CD14-positive monocyte (primary cell): Measurements from ENCODE around the gene EMC6. TPM values are rescaled to one million over a fixed set of nuclear protein-coding genes. Genes with fewer than 3 reads are reported as not detected.

Experiments used
- DNase-seq, 3 donors: peaks; one replicate each; pipeline ENCODE4 v3.0.0-alpha.2; 2011 to 2022
- H2AFZ ChIP-seq: 2 replicates; pipeline ENCODE4 v1.6.0; 2012; ENCODE audit warnings: mild to moderate bottlenecking, low read depth, low read length, inconsistent platforms; ENCODE audit not compliant: insufficient read depth, poor library complexity, severe bottlenecking
- H3K27ac ChIP-seq, 2 donors: 1 replicate in 1 of 2; 2 replicates in 1 of 2; pipeline ENCODE4 v1.5.1; 2012 to 2013; ENCODE audit warnings: low read length in 2 of 2, control low read depth in 1 of 2, inconsistent platforms in 1 of 2, low read depth in 1 of 2, mild to moderate bottlenecking in 1 of 2
- H3K27me3 ChIP-seq, 2 donors: one replicate each; pipeline versions ENCODE4 v1.6.0 to v1.6.1; 2011 to 2013; ENCODE audit warnings: low read length in 2 of 2; ENCODE audit not compliant: control insufficient read depth in 2 of 2, insufficient read depth in 2 of 2
- H3K36me3 ChIP-seq, 2 donors: replicated peaks in 1 of 2; 1 replicate in 1 of 2; 2 replicates in 1 of 2; pipeline versions ENCODE4 v1.5.1 to v1.6.1; 2012 to 2013; ENCODE audit warnings: low read length in 2 of 2, control low read depth in 1 of 2, inconsistent platforms in 1 of 2, mild to moderate bottlenecking in 1 of 2; ENCODE audit not compliant: insufficient read depth in 2 of 2, control insufficient read depth in 1 of 2
- H3K4me1 ChIP-seq, 2 donors: 1 replicate in 1 of 2; 2 replicates in 1 of 2; pipeline versions ENCODE4 v1.5.1 to v1.6.1; 2012 to 2013; ENCODE audit warnings: low read length in 2 of 2, control low read depth in 1 of 2, inconsistent platforms in 1 of 2, mild to moderate bottlenecking in 1 of 2, moderate library complexity in 1 of 2; ENCODE audit not compliant: insufficient read depth in 2 of 2, control insufficient read depth in 1 of 2
- H3K4me2 ChIP-seq: replicated peaks from 2 replicates; pipeline ENCODE3; 2012; ENCODE audit warnings: low read length, moderate library complexity, mild to moderate bottlenecking; ENCODE audit not compliant: poor library complexity, severe bottlenecking; ENCODE audit errors: extremely low read depth
- H3K4me3 ChIP-seq, 3 experiments: fragments of 200-600 bp in 1 of 3; sonication (generic) in 1 of 3; replicated peaks in 1 of 3; 1 replicate in 2 of 3; 2 replicates in 1 of 3; pipeline ENCODE4 v1.5.1; 2011 to 2013; ENCODE audit warnings: low read length in 3 of 3, mild to moderate bottlenecking in 3 of 3, control low read depth in 2 of 3, low read depth in 2 of 3, inconsistent platforms in 1 of 3, moderate library complexity in 1 of 3
- H3K79me2 ChIP-seq: 2 replicates; pipeline ENCODE4 v1.6.0; 2012; ENCODE audit warnings: mild to moderate bottlenecking, control low read depth, inconsistent platforms, low read length, moderate library complexity; ENCODE audit not compliant: insufficient read depth
- H3K9ac ChIP-seq: 2 replicates; pipeline ENCODE4 v1.6.0; 2017; ENCODE audit warnings: low read length, mild to moderate bottlenecking; ENCODE audit not compliant: insufficient read depth, poor library complexity, severe bottlenecking
- H3K9me3 ChIP-seq, 2 donors: replicated peaks in 1 of 2; 1 replicate in 1 of 2; 2 replicates in 1 of 2; pipeline versions ENCODE4 v1.5.1 to v1.6.1; 2012 to 2013; ENCODE audit warnings: low read length in 2 of 2, control low read depth in 1 of 2; ENCODE audit not compliant: control insufficient read depth in 1 of 2, insufficient read depth in 1 of 2
- H4K20me1 ChIP-seq: 2 replicates; pipeline ENCODE4 v1.6.0; 2012; ENCODE audit warnings: mild to moderate bottlenecking, low read length, control low read depth, moderate library complexity; ENCODE audit not compliant: insufficient read depth
- H3K27ac Mint-ChIP-seq, 7 donors: one replicate each; pipeline ENCODE4 v1.8.0; 2020; ENCODE audit warnings: mild to moderate bottlenecking in 7 of 7, mixed read lengths in 7 of 7, moderate library complexity in 6 of 7, inconsistent platforms in 2 of 7
- H3K27me3 Mint-ChIP-seq, 3 donors: one replicate each; pipeline ENCODE4 v1.8.0; 2021 to 2022; ENCODE audit warnings: low read depth in 3 of 3, mild to moderate bottlenecking in 3 of 3, mixed read lengths in 3 of 3, moderate library complexity in 3 of 3, inconsistent platforms in 1 of 3
- H3K36me3 Mint-ChIP-seq, 2 donors: one replicate each; pipeline ENCODE4 v1.8.0; 2020; ENCODE audit warnings: mixed read lengths in 2 of 2, inconsistent platforms in 1 of 2, mild to moderate bottlenecking in 1 of 2
- H3K4me1 Mint-ChIP-seq: one replicate; pipeline ENCODE4 v1.8.0; 2020; ENCODE audit warnings: mild to moderate bottlenecking, mixed read lengths
- H3K4me3 Mint-ChIP-seq, 2 donors: one replicate each; pipeline ENCODE4 v1.8.0; 2020; ENCODE audit warnings: mild to moderate bottlenecking in 2 of 2, mixed read lengths in 2 of 2, moderate library complexity in 1 of 2
- H3K9me3 Mint-ChIP-seq, 7 donors: one replicate each; pipeline ENCODE4 v1.8.0; 2020 to 2022; ENCODE audit warnings: mixed read lengths in 7 of 7, mild to moderate bottlenecking in 6 of 7, moderate library complexity in 6 of 7, inconsistent platforms in 2 of 7
- CTCF ChIP-seq: fragments of 200-600 bp; IDR thresholded peaks from one replicate; pipeline ENCODE4 v1.8.0; 2022; ENCODE audit warnings: antibody characterized with exemption, mild to moderate bottlenecking
- WGBS: methylation state at CpG from one replicate; pipeline ENCODE4 v1.1.5; 2013; ENCODE audit warnings: missing lambda C conversion rate; ENCODE audit not compliant: insufficient coverage; 5-methylcytosine and 5-hydroxymethylcytosine counted together
- intact Hi-C, 2 donors: fragments of 100-400 bp; cut with micrococcal nuclease; formaldehyde crosslinking; loops; one replicate each; pipeline versions ENCODE4 v1.15.0 to v1.15.1; 2023
- polyA plus RNA-seq, 3 donors: library from polyadenylated mRNA; depleted of rRNA in 1 of 3; unstranded in 2 of 3; stranded (reverse) in 1 of 3; fragments of 300-500 nt in 2 of 3; fragments of >200 nt in 1 of 3; fragmentation: Illumina TruSeq in 2 of 3; gene quantifications; 1 replicate in 2 of 3; 2 replicates in 1 of 3; pipeline ENCODE4 v1.2.3, GENCODE V29; 2012 to 2021

EMC6 gene
- polyA plus RNA-seq, 3 donors, result 24.4 to 118 (median 105) TPM

GRCh38 chr17:3675886-3676285, 7.3 kb downstream of the EMC6 start:
- H3K9me3 ChIP-seq, result no peaks in the 10 kb centered on the region
- H3K4me3 ChIP-seq, result no peak overlapping the region
- TF ChIP-seq CTCF, result no peak
- H2AFZ ChIP-seq, result no peak overlapping the region
- peaks cover 6% of the 10 kb centered on the region for H4K20me1 ChIP-seq
- intact Hi-C loops, result no loop called here
- Mint-ChIP-seq H3K4me1 (peaks cover 14% of the 10 kb centered on the region), H3K36me3 (peaks cover 6 to 9% of the 10 kb centered on the region in 2 donors), H3K4me3 (no peak overlapping the region), H3K9me3 (peaks cover 0 to 2% (median 0%) of the 10 kb centered on the region in 7 donors), H3K27ac (no peak overlapping the region), H3K27me3 (peaks cover 2 to 5% (median 2%) of the 10 kb centered on the region in 3 donors)
- no peak overlapping the region for H3K4me2 ChIP-seq
- 94% methylated on average over 10 of the region's 11 CpGs for WGBS
- no peak overlapping the region for H3K9ac ChIP-seq
- no peak overlapping the region for H3K27ac ChIP-seq
- no peaks in the 10 kb centered on the region for H3K79me2 ChIP-seq
- no peaks in the 10 kb centered on the region for H3K27me3 ChIP-seq
- no peak for DNase-seq
- peaks cover 0 to 6% of the 10 kb centered on the region in 2 donors for H3K36me3 ChIP-seq
- peaks cover 13 to 19% of the 10 kb centered on the region in 2 donors for H3K4me1 ChIP-seq

- Histone ChIP-seq H2AFZ (no peak overlapping the region), H3K9me3 (no peaks in the 10 kb centered on the region), H3K27me3 (no peaks in the 10 kb centered on the region), H4K20me1 (no peaks in the 10 kb centered on the region), H3K36me3 (no peaks in the 10 kb centered on the region), H3K4me2 (no peak overlapping the region), H3K9ac (no peak overlapping the region), H3K4me1 (peaks cover 18 to 32% of the 10 kb centered on the region in 2 donors), H3K27ac (no peak overlapping the region), H3K4me3 (no peak overlapping the region), H3K79me2 (no peaks in the 10 kb centered on the region)
- Mint-ChIP-seq H3K27me3 (peaks cover 2 to 7% (median 5%) of the 10 kb centered on the region in 3 donors), H3K36me3 (peaks cover 0 to under 1% of the 10 kb centered on the region in 2 donors), H3K4me1 (peaks cover 29% of the 10 kb centered on the region), H3K4me3 (no peak overlapping the region), H3K27ac (no peak overlapping the region), H3K9me3 (peaks cover 0 to 2% (median 0%) of the 10 kb centered on the region in 7 donors)
- TF ChIP-seq CTCF, result no peak
- intact Hi-C loops, result no loop called here
- no peak for DNase-seq
- WGBS, result 91% methylated on average over 15 of the region's 16 CpGs
Measured at GRCh38 chr17:3678095-3678820, 9.6 kb downstream of the EMC6 start.
